HG02884 (cell line): ENCODE measurements around the gene ATG9B.

Source experiments
- ATAC-seq: cut with Tn5 transposase; IDR thresholded peaks from one replicate; pipeline ENCODE4 v1.9.1; 2021; ENCODE audit warnings: mild to moderate bottlenecking, moderate library complexity; ENCODE audit not compliant: unreplicated experiment

The ATG9B gene

DNA sequence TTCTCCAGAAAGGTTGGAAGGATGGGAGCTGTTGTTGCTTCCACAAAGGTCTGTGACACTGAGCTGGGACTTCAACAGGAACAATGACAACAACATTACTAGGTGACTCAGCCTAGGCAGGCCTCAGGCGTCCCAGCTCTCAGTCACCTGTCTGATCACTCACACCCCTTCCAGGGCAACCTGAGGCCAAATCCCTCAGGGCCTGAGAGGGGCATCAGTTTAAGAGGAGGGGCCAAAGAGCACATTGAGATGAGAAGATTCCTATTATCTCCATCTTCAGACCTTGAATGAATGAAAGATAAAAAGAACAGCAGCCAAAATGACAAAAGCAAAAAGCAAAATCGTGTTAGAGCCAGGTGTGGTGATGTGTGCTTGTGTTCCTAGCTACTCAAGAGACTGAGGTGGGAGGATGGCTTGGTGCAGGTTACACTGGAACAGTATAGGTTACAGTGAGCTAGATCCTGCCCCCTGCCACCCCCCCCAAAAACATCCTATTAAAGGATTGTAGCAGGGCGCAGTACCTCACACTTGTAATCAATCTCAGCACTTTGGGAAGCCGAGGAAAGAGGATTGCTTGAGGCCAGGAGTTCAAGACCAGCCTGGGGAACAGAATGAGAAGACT, at the start of gene ATG9B:
Gene ATG9B, minus strand, starts transcription at position 60 of the 622 bp plus-strand sequence. CDS start 71 bp downstream, outside the sequence.
- ATAC-seq: no peak

- no peak for ATAC-seq
These were observed 49.7 kb upstream of the ATG9B start for GRCh38 chr7:151073990-151074389.

GRCh38 chr7:151071032-151071866, 47.0 kb upstream of the ATG9B start:
- no peak for ATAC-seq

DNA sequence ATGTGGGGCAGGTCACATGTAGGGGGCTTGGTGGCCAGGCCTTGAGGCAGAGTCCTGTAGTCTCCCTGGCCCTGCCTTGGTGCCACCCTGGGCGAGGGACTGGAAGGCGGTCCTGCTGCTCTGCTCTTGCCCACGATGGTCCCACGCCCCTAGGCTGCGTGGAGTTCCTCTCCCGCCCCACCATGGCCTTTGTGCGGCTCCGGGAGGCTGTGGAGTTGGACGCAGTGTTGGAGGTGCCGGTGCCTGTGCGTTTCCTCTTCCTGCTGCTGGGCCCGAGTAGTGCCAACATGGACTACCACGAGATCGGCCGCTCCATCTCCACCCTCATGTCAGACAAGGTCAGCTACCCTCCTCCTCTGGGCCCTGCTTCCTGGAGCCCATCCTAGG, 46.3 kb upstream of the ATG9B start:
- no peak for ATAC-seq

GRCh38 chr7:151069841-151070573, 45.7 kb upstream of the ATG9B start:
- no peak for ATAC-seq

DNA sequence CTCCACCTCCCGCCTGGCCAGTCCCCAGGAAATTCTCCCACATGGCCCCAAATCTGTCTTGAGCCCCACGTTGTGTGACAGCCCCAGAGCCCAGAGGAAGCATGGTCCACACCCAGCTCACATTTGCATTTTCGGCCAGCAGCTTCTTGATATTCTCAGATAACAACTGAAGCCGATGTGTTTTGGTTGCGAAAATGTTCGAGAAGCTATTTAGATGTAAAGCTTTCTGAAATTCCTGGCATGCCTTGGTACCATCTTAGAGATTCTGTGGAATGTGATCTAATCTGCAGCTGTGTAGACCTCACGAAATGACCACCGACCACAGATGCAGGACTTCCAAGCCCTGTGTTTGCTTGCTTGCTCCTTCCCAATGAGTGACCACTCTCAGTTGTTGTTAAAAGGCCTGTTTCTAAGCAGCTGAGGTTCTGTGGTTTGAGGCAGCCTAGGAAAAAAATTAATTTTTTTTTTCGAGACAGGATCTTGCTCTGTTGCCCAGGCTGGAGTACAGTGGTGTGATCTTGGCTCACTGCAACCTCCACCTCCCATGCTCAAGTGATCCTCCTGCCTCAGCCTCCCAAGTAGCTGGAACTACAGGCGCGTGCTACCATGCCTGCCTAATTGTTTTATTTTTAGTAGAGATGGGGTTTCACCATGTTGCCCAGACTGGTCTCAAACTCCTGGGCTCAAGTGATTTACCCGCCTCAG, 43.9 kb upstream of the ATG9B start:
- no peak for ATAC-seq

DNA sequence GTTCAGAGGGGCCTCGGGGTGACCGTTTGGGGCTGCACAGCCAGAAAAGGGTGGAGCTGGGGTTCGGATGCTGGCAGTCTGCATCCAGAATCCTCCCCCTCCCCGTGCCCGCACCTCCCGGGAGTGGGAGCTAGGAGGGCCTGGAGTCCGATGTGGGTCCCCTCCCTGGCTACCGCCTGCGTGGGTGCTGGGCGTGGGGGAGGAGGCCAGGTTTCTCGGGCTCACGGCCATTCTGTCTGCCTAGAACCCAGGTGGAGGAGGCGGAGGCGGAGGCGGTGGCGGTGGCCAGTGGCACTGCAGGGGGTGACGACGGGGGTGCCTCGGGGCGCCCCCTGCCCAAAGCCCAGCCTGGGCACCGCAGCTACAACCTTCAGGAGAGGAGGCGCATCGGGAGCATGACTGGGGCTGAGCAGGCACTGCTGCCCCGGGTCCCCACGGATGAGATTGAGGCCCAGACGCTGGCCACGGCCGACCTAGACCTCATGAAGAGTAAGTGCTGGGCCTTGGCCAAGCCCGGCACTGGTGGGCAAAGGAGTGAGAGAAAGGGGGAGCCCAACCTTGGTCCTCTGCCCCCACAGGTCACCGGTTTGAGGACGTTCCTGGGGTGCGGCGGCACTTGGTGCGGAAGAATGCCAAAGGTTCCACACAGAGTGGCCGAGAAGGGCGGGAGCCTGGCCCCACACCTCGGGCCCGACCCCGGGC, 42.1 kb upstream of the ATG9B start:
- no peak for ATAC-seq

DNA sequence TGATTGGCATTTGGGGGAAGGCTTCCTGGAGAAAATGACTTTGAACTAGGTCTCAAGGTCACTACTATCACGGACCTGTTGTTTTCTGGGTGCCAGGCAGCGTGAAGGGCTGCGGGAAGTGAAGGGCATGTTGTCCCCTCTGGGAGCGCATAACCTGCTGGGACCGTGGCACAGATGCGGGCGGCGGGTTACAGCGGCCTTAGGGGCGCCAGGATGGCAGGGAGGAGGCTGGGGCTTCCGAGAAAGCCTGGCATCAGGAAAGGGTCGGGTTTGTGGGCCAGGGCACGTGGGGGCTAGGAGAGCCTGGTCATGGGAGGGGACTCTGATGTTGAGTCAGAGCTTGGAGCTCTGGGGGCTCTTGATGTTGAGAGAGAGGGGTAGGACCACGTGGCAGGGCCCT, 41.2 kb upstream of the ATG9B start:
- no peak for ATAC-seq

- no peak for ATAC-seq
These were observed 40.7 kb upstream of the ATG9B start for GRCh38 chr7:151064993-151065392.

DNA sequence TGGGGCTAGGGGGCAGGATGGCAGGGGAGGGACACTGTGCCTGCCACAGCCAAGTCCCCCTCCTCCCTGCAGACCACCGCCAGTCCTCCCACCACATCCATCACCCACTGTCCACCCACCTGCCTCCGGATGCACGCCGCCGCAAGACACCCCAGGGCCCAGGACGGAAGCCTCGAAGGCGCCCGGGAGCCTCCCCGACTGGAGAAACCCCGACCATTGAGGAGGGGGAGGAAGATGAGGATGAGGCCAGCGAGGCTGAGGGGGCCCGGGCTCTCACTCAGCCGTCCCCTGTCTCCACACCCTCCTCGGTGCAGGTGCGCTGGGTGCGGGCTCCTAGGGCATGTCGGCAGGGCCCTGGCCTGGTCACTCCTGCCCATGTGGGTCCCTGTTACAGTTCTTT, 40.2 kb upstream of the ATG9B start:
- no peak for ATAC-seq

GRCh38 chr7:151063212-151063561, 38.9 kb upstream of the ATG9B start:
- no peak for ATAC-seq

DNA sequence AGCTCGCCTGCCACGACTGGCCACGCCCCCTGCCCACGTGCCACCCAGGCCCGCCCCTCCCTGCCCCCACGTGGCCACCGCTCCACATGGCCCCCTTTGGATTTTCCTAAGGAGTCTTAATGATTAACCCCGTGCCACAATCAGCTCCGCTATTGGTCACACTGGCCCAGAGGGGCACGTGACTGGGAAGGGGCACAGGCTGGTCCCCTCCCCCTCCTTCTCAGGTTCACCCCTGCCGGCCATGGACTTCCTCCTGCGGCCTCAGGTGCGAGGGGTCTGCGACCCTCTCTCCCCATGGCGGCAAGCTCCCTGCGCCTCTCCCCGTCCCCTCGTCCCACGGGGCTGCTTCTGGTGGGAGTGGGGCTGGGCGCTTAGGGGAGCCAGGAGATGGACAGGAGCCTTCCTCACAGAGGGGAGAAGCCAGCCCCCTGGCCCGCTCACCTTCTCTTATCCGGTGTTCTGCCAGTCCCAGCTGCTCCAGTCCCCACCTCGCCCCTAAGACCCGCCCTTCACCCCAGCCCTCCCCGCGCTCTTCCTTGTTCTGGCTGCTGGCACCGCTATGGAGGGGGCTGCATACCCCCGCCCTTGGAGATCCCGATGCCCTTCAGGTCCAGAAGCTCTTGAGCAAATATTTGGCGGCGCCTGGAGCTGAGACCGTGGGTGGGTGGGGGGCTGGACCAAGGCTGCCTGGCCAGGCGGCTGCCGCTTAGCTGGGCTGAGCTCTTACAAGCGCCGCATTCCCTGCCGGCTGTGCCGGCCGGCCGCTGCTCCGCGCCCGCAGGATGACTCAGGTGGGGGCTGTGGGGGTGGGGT, 38.3 kb upstream of the ATG9B start:
- no peak for ATAC-seq

GRCh38 chr7:151062111-151062398, 37.8 kb upstream of the ATG9B start:
- no peak for ATAC-seq

- no peak for ATAC-seq
These were observed 37.2 kb upstream of the ATG9B start for GRCh38 chr7:151061213-151062110.

DNA sequence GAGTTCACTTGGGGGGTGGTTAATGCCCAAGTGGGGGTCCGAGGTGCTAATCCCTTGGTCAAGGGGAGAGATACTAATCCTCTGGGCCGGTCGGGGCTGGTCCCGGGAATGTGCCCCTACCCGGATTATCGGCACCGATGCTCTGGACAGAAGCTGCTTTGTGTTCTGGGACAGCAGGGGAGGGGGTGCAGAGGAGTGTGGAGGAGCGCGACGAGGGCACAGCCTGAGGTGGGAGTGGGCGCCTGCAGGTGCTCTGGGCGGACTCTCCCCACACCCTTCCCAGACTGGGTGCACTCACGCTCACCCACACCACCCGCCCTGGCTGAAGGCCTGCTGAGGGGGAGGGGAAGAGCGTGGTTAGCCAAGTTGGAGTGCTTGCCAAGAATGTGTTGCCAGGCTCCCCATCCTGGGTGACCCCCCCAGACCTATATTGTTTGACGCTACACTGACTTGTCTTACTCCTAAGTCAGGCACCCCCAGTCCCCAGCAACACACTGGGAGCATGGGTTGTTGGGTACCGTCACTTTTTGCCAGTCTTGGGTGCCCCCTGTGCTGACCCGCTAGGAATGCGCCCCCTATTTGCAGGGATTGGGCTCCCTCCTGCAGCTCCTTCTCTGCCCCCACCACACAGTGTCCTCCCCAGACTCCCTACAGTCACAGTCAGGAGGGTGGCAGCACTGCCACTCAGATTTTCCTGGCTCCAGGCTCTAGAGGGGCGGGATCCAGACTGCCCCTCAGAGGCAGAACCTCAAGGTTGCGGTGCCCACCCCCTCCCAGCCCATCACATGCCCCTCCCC, 36.3 kb upstream of the ATG9B start:
- no peak for ATAC-seq

DNA sequence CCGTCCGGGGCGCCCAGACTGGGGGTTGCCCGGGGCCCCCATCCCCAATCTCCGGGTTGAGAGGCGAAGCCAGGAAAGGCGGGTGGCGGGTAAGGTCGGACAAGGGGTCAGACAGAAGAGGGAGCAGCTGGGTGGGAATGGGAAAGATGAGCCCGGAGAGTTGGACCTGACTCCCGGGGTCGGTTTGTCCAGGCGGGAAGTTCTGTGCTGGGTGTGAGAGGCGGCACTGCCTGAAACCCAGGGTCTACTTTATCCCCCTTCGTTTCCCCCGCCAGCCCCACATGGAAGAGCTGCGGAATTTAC, 35.8 kb upstream of the ATG9B start:
- ATAC-seq: no peak

- ATAC-seq: no peak
These were observed 35.2 kb upstream of the ATG9B start, which contains the start of gene SLC4A2 for GRCh38 chr7:151059367-151060112. Gene SLC4A2 (plus strand): TSS chr7:151059589. CDS start chr7:151061988, 2,399 bp downstream.
